ENCODE results near the gene TAS2R41. TPM values are rescaled to one million over a fixed set of nuclear protein-coding genes. Genes with fewer than 3 reads are reported as not detected.
"Not testable (repeated sequence)": the region's sequence is repeated elsewhere in the genome, so short reads cannot be mapped to it uniquely, and the experiment has no call there.

The TAS2R41 gene
- total RNA-seq, 4 donors from 2014 or later, result not detected

DNA sequence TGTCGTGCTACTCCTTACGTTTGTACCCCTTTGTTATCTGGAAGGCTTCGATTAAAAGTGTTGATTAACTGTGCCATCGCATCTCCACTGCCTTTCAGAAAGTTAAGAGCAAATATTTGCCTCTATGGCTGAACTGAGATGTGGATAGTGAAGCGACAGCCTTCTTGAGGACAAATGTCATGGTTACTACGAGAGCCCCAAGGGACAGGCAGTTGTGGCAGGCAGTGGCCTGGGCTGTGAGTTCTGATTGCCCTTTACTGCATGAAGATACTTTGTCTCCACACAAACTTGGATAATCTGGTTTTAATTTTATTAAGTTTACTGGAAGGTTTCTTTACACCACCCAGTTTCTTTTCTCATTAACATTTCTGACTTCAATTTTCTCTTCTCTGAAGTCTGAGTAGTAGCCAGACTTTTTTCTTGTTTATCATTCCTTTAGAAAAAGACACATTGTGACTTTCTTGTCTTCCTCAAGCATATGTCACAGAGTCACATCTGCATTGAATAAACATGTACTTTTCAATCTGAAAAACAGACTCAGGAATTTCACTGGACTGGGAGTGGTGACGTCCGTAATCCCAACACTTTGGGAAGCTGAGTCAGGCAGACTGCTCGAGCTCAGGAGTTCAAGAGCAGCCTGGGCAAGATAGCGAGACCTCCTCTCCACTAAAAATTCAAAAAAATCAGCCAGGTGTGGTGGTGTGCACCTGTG is 1.5 kb downstream of the TAS2R41 start:
- TF ChIP-seq EP300 (IDR thresholded peaks at IDR 0.05), result no peak
- TF ChIP-seq POLR2A (IDR thresholded peaks at IDR 0.05), result no peak
- TF ChIP-seq, protein P1, sequence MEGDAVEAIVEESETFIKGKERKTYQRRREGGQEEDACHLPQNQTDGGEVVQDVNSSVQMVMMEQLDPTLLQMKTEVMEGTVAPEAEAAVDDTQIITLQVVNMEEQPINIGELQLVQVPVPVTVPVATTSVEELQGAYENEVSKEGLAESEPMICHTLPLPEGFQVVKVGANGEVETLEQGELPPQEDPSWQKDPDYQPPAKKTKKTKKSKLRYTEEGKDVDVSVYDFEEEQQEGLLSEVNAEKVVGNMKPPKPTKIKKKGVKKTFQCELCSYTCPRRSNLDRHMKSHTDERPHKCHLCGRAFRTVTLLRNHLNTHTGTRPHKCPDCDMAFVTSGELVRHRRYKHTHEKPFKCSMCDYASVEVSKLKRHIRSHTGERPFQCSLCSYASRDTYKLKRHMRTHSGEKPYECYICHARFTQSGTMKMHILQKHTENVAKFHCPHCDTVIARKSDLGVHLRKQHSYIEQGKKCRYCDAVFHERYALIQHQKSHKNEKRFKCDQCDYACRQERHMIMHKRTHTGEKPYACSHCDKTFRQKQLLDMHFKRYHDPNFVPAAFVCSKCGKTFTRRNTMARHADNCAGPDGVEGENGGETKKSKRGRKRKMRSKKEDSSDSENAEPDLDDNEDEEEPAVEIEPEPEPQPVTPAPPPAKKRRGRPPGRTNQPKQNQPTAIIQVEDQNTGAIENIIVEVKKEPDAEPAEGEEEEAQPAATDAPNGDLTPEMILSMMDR (IDR thresholded peaks at IDR 0.05), result no peak
- no peak for TF ChIP-seq POLR2AphosphoS5 (IDR thresholded peaks at IDR 0.05)
- no peak for DNase-seq (ENCODE audit: low spot score in 2 of 2)
- no peaks in the 10 kb centered on the region for H3K36me3 ChIP-seq
- H3K27me3 ChIP-seq, result no peaks in the 10 kb centered on the region
- peak overlapping the region; percentile 70 for H3K27ac ChIP-seq
- 70% methylated on average over 10 of the region's 10 CpGs for WGBS
- H3K4me3 ChIP-seq, result no peak overlapping the region
- H3K4me1 ChIP-seq, result peaks cover 12% of the 10 kb centered on the region
- no peaks in the 10 kb centered on the region for H3K9me3 ChIP-seq

- DNase-seq (ENCODE audit: low spot score in 2 of 2), result no peak
- Histone ChIP-seq H3K9me3 (no peaks in the 10 kb centered on the region), H3K27ac (no peak overlapping the region), H3K4me3 (no peak overlapping the region), H3K27me3 (no peaks in the 10 kb centered on the region), H3K36me3 (no peaks in the 10 kb centered on the region), H3K4me1 (peaks cover 12% of the 10 kb centered on the region)
- TF ChIP-seq EP300 (IDR thresholded peaks at IDR 0.05), result no peak
- TF ChIP-seq POLR2AphosphoS5 (IDR thresholded peaks at IDR 0.05), result no peak
- TF ChIP-seq, protein P1 (IDR thresholded peaks at IDR 0.05), result no peak
- no peak for TF ChIP-seq POLR2A (IDR thresholded peaks at IDR 0.05)
Observed at GRCh38 chr7:143480501-143480900, 2.8 kb downstream of the TAS2R41 start.

- peak overlapping the region; percentile 2 for H3K27ac ChIP-seq
- TF ChIP-seq EP300 (IDR thresholded peaks at IDR 0.05) (no peak), POLR2AphosphoS5 (IDR thresholded peaks at IDR 0.05) (no peak)
- TF ChIP-seq, protein P1 (IDR thresholded peaks at IDR 0.05), result no peak
- H3K4me1 ChIP-seq, result peaks cover 9% of the 10 kb centered on the region
- H3K36me3 ChIP-seq, result no peaks in the 10 kb centered on the region
- DNase-seq (ENCODE audit: low spot score in 2 of 2), result no peak
- H3K9me3 ChIP-seq, result no peaks in the 10 kb centered on the region
- no peak overlapping the region for H3K4me3 ChIP-seq
- 56% methylated on average over 3 of the region's 3 CpGs for WGBS
- no peaks in the 10 kb centered on the region for H3K27me3 ChIP-seq
Observed at GRCh38 chr7:143484119-143484518, 6.4 kb downstream of the TAS2R41 start.

- Histone ChIP-seq H3K4me3 (no peak overlapping the region), H3K9me3 (no peaks in the 10 kb centered on the region), H3K4me1 (peaks cover 9% of the 10 kb centered on the region), H3K27me3 (no peaks in the 10 kb centered on the region), H3K36me3 (no peaks in the 10 kb centered on the region), H3K27ac (peak overlapping the region; percentile 2)
- TF ChIP-seq EP300 (IDR thresholded peaks at IDR 0.05), result no peak
- TF ChIP-seq, protein P1 (IDR thresholded peaks at IDR 0.05), result no peak
- no peak for TF ChIP-seq POLR2AphosphoS5 (IDR thresholded peaks at IDR 0.05)
- no peak for TF ChIP-seq POLR2A (IDR thresholded peaks at IDR 0.05)
- DNase-seq (ENCODE audit: low spot score in 2 of 2), result no peak
Observed at GRCh38 chr7:143485094-143485493, 7.4 kb downstream of the TAS2R41 start.

DNA sequence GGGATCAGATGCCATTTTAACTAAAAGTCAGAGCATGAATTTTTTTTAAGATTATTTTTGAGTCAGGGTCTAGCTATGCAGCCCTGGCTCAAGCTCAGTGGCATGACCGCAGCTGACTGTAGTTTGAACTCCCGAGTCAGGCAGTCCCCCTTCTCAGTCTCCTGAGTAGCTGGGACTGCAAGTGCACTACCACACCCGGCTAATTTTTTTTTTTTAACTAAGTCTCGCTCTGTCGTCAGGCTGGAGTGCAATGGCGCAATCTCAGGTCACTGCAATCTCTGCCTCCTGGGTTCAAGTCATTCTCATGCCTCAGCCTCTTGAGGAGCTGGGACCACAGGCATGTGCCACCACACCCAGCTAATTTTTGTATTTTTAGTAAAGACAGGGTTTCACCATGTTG is 7.8 kb downstream of the TAS2R41 start:
- TF ChIP-seq POLR2A (IDR thresholded peaks at IDR 0.05) (no peak), POLR2AphosphoS5 (IDR thresholded peaks at IDR 0.05) (no peak), EP300 (IDR thresholded peaks at IDR 0.05) (no peak)
- TF ChIP-seq, protein P1 (IDR thresholded peaks at IDR 0.05), result no peak
- no peaks in the 10 kb centered on the region for H3K27me3 ChIP-seq
- DNase-seq (ENCODE audit: low spot score in 2 of 2), result peak in 1 of 2 donors; percentile 75
- no peaks in the 10 kb centered on the region for H3K36me3 ChIP-seq
- WGBS, result 77% methylated on average over 6 of the region's 6 CpGs
- no peak overlapping the region for H3K4me3 ChIP-seq
- peaks cover 9% of the 10 kb centered on the region for H3K4me1 ChIP-seq
- peak overlapping the region; percentile 2 for H3K27ac ChIP-seq
- no peaks in the 10 kb centered on the region for H3K9me3 ChIP-seq

GRCh38 chr7:143486266-143486665 is 8.6 kb downstream of the TAS2R41 start:
- Histone ChIP-seq H3K27ac (peak overlapping the region; percentile 82), H3K4me1 (peaks cover 17% of the 10 kb centered on the region)
- not testable (repeated sequence) for H3K4me3 ChIP-seq; H3K36me3 ChIP-seq; DNase-seq (ENCODE audit: low spot score in 2 of 2); H3K9me3 ChIP-seq; H3K27me3 ChIP-seq
- WGBS, result 94% methylated on average over 3 of the region's 3 CpGs
